Measurements from ENCODE around the gene JAKMIP3.
"Not testable (repeated sequence)": the region's sequence is repeated elsewhere in the genome, so short reads cannot be mapped to it uniquely, and the experiment has no call there.

JAKMIP3 gene

GRCh38 chr10:132075909-132076577, 10.3 kb downstream of the JAKMIP3 start:
- no peak for DNase-seq (ENCODE audit: low read depth in 1 of 2, low spot score in 1 of 2)
- no peak for TF ChIP-seq JUND (IDR thresholded peaks at IDR 0.05; ENCODE audit: low read depth)
- in situ Hi-C loops (cut with HindIII; ENCODE audit: low pct_unique_long_range_greater_than_20kb, low sequenced_read_pairs) = no loop called here

GRCh38 chr10:132076578-132077081, 10.9 kb downstream of the JAKMIP3 start:
- TF ChIP-seq JUND (IDR thresholded peaks at IDR 0.05; ENCODE audit: low read depth) = no peak

GRCh38 chr10:132077091-132077490, 11.3 kb downstream of the JAKMIP3 start:
- in situ Hi-C loops (cut with HindIII; ENCODE audit: low pct_unique_long_range_greater_than_20kb, low sequenced_read_pairs) = no loop called here
- DNase-seq (ENCODE audit: low read depth in 1 of 2, low spot score in 1 of 2) = no peak
- TF ChIP-seq JUND (IDR thresholded peaks at IDR 0.05; ENCODE audit: low read depth) = no peak

More at GRCh38 chr10:132076578-132077081, 10.9 kb downstream of the JAKMIP3 start:
- DNase-seq (ENCODE audit: low read depth in 1 of 2, low spot score in 1 of 2) = no peak
- in situ Hi-C loops (cut with HindIII; ENCODE audit: low pct_unique_long_range_greater_than_20kb, low sequenced_read_pairs) = no loop called here

- no peak for TF ChIP-seq JUND (IDR thresholded peaks at IDR 0.05; ENCODE audit: low read depth)
- in situ Hi-C loops (cut with HindIII; ENCODE audit: low pct_unique_long_range_greater_than_20kb, low sequenced_read_pairs) = no loop called here
- no peak for DNase-seq (ENCODE audit: low read depth in 1 of 2, low spot score in 1 of 2)
Measured at GRCh38 chr10:132078746-132079345, 13.1 kb downstream of the JAKMIP3 start.

GRCh38 chr10:132084384-132084783, 18.6 kb downstream of the JAKMIP3 start:
- DNase-seq (ENCODE audit: low read depth in 1 of 2, low spot score in 1 of 2); in situ Hi-C loops (cut with HindIII; ENCODE audit: low pct_unique_long_range_greater_than_20kb, low sequenced_read_pairs): not testable (repeated sequence)

GRCh38 chr10:132093236-132093635, 27.5 kb downstream of the JAKMIP3 start:
- in situ Hi-C loops (cut with HindIII; ENCODE audit: low pct_unique_long_range_greater_than_20kb, low sequenced_read_pairs); DNase-seq (ENCODE audit: low read depth in 1 of 2, low spot score in 1 of 2): not testable (repeated sequence)

- no peak for TF ChIP-seq JUND (IDR thresholded peaks at IDR 0.05; ENCODE audit: low read depth)
- DNase-seq (ENCODE audit: low read depth in 1 of 2, low spot score in 1 of 2) = no peak
- in situ Hi-C loops (cut with HindIII; ENCODE audit: low pct_unique_long_range_greater_than_20kb, low sequenced_read_pairs) = no loop called here
Measured at GRCh38 chr10:132094581-132095234, 29.0 kb downstream of the JAKMIP3 start.

- DNase-seq (ENCODE audit: low read depth in 1 of 2, low spot score in 1 of 2) = no peak
- TF ChIP-seq JUND (IDR thresholded peaks at IDR 0.05; ENCODE audit: low read depth) = no peak
- in situ Hi-C loops (cut with HindIII; ENCODE audit: low pct_unique_long_range_greater_than_20kb, low sequenced_read_pairs) = no loop called here
Measured at GRCh38 chr10:132095403-132096113, 29.8 kb downstream of the JAKMIP3 start.

GRCh38 chr10:132096223-132096622, 30.5 kb downstream of the JAKMIP3 start:
- DNase-seq (ENCODE audit: low read depth in 1 of 2, low spot score in 1 of 2) = no peak
- in situ Hi-C loops (cut with HindIII; ENCODE audit: low pct_unique_long_range_greater_than_20kb, low sequenced_read_pairs) = no loop called here
- no peak for TF ChIP-seq JUND (IDR thresholded peaks at IDR 0.05; ENCODE audit: low read depth)

GRCh38 chr10:132096863-132097478, 31.2 kb downstream of the JAKMIP3 start:
- DNase-seq (ENCODE audit: low read depth in 1 of 2, low spot score in 1 of 2) = peak in 1 of 2 experiments; percentile 35
- in situ Hi-C loops (cut with HindIII; ENCODE audit: low pct_unique_long_range_greater_than_20kb, low sequenced_read_pairs) = no loop called here
- no peak for TF ChIP-seq JUND (IDR thresholded peaks at IDR 0.05; ENCODE audit: low read depth)

GRCh38 chr10:132097609-132098377, 32.0 kb downstream of the JAKMIP3 start:
- in situ Hi-C loops (cut with HindIII; ENCODE audit: low pct_unique_long_range_greater_than_20kb, low sequenced_read_pairs) = no loop called here
- DNase-seq (ENCODE audit: low read depth in 1 of 2, low spot score in 1 of 2) = no peak
- no peak for TF ChIP-seq JUND (IDR thresholded peaks at IDR 0.05; ENCODE audit: low read depth)
